Hematopoietic multipotent progenitor cell (in vitro differentiated cells): ENCODE measurements around the gene LIF. TPM values are rescaled to one million over a fixed set of nuclear protein-coding genes. Genes with fewer than 3 reads are reported as not detected.

Experiments
- DNase-seq, 3 donors: peaks; one replicate each; pipeline ENCODE4 v3.0.0-alpha.2; 2011 to 2015; ENCODE audit warnings: low read depth in 2 of 3, low spot score in 2 of 3
- total RNA-seq: library from RNA; depleted of rRNA; stranded (reverse); fragments of >200 nt; gene quantifications from one replicate; pipeline ENCODE4 v1.2.3, GENCODE V29; 2012

LIF gene
- total RNA-seq, 1 donor = 0.54 TPM

DNA sequence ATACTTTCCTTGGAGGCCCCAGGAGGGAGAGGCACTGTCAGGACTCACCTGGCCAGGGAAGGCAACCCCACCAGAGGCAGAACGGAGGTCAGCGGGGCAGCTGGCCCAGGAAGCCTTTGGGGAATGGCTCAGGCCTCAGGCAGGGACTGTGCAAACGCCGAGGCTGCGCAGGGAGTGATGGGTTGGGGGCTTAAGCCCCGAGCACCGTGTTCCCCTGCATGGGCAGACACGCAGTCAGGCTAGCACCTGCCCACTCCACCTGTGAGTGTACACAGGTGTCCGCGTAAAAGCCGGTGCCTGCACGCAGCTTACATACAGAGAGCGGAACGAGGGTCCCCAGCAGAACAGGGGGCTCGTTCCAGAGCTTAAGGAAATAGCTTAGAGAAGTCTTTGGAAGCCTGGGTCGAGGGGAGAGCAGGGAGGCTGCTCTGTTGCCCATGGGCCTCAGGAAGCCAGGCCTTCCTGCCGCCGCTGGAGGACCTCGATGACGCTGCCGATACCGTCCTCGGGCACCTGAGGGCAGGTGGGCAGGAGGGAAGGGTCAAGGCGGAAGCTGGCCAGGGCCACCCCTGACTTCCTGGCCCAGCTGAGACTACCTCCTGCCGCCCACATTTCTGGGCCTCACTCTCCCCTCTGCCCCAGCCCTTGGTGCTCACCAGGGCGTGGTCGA is 38.8 kb upstream of the LIF start:
- DNase-seq = no peak

DNA sequence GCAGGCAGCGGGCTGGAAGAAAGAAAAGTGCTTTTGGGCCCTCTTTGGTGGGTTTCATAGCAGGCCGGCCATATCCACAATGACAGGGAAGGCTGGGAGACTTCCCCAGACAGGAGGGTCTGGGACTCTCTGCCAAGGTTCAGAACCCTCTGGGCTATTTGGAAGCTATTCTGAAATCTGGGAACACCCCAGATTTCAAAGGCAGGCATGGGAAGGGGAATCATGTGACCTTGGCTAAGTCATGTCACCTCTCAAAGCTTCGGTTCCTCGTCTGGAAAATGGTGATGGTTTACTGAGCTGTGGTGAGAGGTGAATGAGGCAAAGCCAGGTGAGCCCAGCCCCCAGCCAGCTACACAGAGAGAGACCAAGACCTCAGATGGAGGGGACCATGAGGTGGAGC is 38.1 kb upstream of the LIF start:
- DNase-seq = no peak

GRCh38 chr22:30284172-30284571 is 37.6 kb upstream of the LIF start:
- no peak for DNase-seq

DNA sequence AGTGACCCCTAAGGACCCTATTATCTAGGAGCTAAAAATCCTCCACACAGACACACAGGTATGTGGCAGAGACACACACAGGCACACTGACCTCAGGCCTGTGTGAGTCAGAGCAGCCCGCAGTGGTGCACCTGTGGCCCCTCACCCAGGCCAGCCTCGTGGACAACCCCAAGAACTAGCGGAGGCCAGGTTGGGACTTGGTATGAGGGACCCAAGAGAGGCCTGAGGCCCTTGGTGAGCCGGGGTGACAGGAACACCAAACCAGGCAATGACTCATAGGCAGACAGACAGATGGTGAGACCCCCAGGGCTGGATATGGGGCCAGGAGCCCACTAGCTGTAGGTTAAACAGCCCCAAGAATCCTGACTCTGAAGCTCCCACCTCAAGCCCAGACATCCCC is 36.8 kb upstream of the LIF start:
- DNase-seq = no peak

DNA sequence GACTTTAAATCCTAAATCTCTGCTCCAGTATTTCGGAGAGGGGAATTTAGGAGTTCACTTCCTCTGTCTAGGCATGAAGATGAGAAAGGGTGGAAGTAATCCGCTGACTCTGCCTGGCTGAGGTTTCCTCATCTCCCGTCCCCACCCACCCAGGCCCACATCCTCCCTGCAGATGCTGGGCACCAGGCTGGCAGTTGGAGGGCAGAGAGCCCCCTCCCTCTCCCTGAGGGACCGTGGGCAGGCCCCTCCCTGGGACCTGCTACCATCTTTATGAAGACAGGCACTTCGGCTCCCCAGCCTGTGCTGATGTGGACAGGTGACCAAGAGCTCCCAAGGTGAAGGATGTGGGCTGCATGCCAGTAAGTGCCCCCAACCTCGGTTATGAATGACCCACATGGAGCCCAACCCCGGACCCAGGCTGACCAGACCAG is 36.1 kb upstream of the LIF start:
- peak in 1 of 3 donors; percentile 61 for DNase-seq

GRCh38 chr22:30280505-30280904 is 33.9 kb upstream of the LIF start:
- DNase-seq = no peak

DNA sequence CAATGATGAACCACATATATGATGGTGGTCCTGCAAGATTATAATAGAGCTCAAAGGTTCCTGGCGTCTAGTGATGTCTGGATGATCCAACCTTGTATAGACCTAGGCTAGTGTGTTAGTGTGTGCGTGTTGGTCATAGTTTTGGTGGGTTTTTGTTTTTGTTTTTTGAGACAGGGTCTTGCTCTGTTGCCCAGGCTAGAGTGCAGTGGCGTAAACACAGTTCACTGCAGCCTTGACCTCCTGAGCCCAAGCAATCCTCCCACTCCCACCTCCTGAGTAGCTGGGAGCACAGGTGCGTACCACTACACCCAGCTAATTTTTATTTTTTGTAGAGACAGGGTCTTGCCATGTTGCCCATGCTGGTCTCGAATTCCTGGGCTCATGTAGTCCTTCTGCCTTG is 33.4 kb upstream of the LIF start:
- no peak for DNase-seq

GRCh38 chr22:30279046-30279788 is 32.7 kb upstream of the LIF start:
- DNase-seq = no peak

DNA sequence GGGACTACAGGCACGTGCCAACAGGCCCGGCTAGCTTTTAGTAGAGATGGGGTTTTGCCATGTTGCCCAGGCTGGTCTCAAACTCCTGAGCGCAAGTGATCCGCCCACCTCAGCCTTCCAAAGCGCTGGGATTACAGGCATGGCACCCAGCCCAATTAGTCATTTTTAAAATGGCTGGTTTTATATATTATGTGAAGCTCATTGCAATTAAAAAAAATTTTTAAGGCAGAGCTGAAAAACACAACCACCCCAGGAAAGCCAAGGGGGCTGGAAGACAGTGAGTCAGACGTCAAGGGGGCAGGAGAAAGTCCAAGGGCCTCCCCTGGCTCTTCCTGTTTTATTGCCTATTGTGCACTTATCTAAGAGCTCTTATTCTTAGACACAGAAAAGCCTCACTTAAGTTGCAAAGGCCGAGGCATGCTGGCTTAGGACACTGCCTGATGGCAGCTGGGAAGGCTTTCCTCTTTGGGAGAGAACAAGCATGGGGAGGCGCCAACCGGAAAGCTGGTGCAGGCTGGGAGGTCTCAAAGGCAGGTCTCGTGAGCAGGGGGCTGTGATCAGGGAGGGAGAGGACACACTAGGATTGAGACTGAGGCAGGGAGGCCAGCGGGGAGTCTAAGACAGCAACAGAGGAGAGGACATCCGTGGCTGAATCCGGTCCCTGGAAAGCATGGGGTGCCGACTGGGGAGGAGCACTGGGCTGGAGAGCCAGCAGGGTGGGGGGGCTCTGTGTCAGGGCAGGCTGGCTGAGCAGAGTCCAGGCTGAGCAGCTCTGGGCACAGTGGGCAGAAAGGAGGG is 31.2 kb upstream of the LIF start:
- peak in 1 of 3 donors; percentile 66 for DNase-seq

DNA sequence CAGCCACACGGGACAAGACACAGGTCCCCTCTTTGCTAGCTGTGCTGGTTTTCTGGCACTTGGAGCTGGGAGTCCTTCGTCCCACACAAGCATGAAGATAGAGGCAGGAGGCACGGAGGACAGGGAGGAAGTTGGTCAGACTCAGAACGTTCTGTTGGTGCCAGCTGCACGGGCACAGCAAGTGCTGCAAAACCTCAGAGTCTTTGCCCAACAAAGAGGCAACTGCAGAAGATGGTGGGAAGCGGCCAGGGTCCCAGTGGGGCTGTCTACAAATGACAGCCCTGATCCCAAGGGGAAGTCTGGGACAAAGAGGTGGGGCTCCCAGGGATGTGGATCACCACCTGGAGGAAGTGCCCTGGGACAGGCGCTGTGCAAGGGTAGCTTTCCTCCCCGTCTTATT is 29.5 kb upstream of the LIF start:
- DNase-seq = no peak

DNA sequence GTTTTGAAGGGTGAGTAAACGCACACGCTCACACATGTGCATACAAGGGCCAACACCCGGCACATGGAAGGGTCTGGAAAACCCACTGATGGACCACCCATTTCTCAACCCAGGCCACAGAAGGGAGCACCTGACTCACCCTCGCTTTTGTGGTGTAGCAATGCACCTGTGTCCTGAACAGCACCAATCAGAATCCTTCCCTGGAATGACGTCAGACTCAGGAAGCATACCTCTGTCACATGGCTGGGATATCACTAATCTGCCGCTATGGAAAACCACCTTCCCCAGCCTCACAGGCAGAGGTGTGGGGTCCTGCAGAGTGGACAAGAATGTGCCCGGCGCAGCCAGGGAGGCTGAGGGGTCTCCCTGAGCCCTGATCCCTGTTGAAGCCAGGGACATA is 29.1 kb upstream of the LIF start:
- no peak for DNase-seq

GRCh38 chr22:30274437-30274812 is 27.9 kb upstream of the LIF start:
- DNase-seq = no peak

DNA sequence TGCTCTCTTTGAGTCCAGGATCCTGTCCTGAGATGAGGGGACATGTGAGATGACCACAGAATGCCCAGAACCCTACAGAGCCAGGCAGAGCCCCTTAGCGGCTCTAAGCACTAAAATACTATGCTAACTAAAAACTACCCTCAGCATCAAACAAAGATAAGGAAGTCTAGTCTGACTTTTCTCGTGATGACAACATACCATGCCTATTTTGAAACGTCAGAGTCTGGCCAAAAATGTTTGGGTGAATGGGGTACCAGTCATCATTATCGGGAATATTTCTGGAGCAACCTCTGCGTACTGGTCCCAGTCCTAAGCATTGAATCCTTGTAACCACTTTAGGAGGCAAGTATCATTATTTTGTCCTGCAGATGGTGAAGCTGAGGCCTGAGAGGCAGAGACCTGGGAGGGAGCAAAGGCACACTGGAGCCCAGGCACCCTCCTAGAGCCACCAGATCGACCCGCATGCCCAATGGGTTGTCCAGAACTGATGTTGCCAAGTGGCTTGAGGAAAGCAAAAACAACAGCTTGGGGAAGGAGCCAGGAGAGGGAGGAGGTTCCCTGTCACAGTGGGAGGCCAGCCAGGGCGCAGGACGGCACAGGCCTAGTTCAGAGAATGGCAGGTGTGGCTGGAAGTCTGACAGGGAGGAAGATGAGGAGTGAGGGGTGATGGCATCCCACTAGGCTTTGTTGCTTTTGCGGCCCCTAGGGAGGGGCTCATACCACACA is 27.3 kb upstream of the LIF start:
- no peak for DNase-seq

DNA sequence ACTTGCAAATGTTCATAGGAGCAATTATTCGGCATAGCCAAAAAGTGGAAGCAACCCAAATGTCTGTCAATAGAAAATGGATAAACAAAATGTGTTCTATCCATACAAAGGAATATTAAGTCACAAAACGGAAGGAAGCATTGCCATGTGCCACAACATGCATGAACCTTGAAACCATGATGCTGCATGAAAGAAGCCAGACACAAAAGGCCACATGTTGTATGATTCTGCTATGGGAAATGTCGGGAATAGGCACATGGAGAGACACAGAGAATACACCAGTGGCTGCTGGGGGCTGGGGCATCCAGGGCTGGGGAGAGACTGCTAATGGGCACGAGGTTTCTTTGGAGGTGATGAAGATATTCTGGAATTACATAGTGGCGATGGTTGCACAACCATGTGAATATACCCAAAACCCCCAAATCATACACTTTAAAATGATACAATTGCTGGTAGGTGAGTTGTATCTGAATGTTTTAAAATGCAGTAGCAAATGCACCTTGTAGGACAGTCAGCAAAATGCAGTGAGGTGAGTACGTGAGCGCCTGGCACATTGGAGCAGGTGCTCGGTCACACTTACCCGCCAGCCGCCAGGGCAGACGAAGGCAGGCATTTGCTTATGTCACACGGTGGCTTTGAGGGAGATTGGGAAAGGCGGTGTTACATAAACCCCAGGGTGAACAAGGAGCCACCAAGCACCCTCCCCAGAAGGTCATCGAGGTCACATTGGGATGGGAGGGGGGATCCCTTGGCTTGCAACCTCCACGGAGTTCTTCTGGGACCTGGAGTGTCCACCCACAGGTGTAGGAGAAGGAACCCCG is 26.4 kb upstream of the LIF start:
- DNase-seq = no peak

- peak in 2 of 3 donors; percentile 87 to 94 for DNase-seq
Measured at GRCh38 chr22:30270832-30271231, 24.3 kb upstream of the LIF start.

GRCh38 chr22:30268331-30268730 is 21.8 kb upstream of the LIF start:
- no peak for DNase-seq

DNA sequence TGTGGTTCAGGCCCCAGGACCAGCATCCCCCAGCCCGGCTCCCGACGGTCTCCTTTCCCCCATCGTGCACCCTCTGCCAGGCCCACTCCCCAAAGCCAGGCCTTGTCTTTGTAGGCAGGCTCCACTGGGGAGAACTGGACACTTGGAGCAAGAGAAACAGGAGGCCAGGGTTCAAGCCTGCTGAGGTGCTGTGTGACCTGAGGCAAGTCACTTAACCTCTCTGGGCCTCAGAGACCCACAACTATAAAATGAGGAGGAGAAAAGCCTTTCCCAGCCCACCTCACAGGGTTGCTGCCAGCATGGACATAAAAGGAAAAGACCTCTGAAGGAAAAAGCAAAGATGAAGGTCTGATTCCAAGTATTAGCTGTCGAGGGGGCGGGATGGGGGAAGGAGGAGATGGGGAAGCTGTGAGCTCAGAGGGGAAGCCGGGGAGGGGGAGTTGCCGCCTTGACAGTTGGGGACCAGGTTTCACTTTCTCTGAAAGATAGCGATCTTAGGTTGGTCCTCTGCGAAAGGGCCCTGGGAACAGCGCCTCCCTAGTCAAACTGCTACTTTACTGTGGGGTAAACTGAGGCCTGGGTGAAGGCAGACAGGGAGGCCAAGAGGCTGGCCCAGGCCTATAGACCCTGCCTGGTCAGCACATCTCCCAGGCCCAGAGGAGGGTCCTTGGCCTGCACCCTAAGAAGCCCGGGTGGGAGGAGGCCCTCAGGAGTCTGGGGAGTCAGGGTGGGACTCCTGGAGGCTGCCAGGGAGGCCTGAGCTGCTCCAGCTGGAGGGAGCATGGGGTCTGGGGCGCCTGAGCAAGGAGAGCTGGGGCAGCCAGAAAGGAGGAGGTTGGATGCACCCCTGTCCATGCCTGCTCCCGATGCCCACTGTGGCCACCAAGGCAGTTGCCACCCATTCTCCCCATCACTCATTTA is 21.1 kb upstream of the LIF start:
- peak in 2 of 3 donors; percentile 85 to 93 for DNase-seq

GRCh38 chr22:30266445-30267381 is 20.2 kb upstream of the LIF start, which contains the start of gene OSM:
Gene OSM (minus strand): TSS chr22:30266851. CDS start chr22:30266799, 52 bp downstream.
- peak in 2 of 3 donors; percentile 98 to 99 for DNase-seq
